ENCODE results near the gene SLC17A7.

The SLC17A7 gene

DNA sequence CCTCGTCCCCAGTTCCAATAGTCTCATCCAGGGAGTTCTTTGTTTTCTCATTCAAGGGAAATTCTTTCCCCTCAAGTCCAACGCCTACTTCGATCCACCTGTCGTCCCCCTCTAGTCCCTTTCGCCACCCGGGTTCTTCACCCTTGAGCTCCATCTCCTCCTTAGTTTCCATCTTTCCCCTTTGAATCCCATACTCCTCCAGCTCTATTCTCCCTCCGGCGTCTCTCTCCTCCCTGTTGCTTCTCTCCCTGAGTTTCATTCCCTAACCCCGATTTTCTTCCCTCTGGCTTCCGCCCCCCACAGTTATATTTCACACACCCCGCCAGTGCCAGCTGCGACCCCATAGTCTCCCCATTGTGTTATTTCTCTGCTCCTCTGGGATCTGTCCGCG, 628 bp upstream of the SLC17A7 start:
- DNase-seq (ENCODE audit: low spot score), result no peak
- no peak for TF ChIP-seq CTCF (IDR thresholded peaks at IDR 0.05; ENCODE audit: borderline replicate concordance, control extremely low read depth, extremely low read depth, insufficient read depth, missing control alignments)
- in situ Hi-C loops (cut with MboI; ENCODE audit: low sequenced_read_pairs, unreplicated experiment), result loop anchor here (25.0 kb wide), 1 partner anchor 180 kb away; no protein-coding TSS in a partner anchor

DNA sequence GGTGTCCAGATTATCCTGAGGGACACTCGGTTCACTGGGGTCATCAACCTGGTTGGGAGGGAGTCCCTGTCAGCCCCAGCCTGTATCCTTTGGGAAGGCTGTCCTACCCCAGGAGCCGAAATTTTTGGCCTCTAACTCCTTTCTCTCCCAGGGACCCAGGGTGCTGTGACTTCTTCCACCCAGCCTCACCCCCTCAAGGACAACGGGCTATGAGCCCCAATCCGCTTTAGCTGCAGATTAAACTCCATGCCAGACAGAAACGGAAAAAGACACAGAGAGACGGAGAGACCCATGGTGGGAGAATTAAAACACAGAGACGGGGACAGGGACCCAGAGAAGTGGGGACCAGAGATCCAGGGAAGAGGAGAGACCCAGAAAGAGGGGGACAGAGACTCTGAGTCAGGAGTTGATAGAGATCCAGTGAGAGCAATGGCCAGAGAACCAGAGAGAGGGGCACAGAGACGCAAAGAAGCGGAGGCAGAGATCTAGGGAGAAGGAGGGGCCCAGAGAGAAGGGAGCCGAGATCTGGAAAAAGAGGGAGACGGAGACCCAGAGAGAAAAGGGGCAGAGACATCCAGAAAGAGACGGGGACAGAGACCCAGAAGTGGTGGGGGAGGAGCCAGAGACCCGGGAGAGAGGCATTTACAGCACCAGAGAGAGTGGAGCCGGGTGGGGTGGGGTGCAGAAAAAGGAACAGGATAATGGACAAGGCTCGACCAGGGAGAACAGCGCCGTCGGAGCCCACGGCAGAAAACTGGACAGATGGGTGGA, 703 bp downstream of the SLC17A7 start:
- in situ Hi-C loops (cut with MboI; ENCODE audit: low sequenced_read_pairs, unreplicated experiment), result loop anchor here (25.0 kb wide), 1 partner anchor 178 kb away; no protein-coding TSS in a partner anchor
- no peak for DNase-seq (ENCODE audit: low spot score)
- no peak for TF ChIP-seq CTCF (IDR thresholded peaks at IDR 0.05; ENCODE audit: borderline replicate concordance, control extremely low read depth, extremely low read depth, insufficient read depth, missing control alignments)

- DNase-seq (ENCODE audit: low spot score), result no peak
- in situ Hi-C loops (cut with MboI; ENCODE audit: low sequenced_read_pairs, unreplicated experiment), result loop anchor here (25.0 kb wide), 1 partner anchor 178 kb away; no protein-coding TSS in a partner anchor
- no peak for TF ChIP-seq CTCF (IDR thresholded peaks at IDR 0.05; ENCODE audit: borderline replicate concordance, control extremely low read depth, extremely low read depth, insufficient read depth, missing control alignments)
Observed at GRCh38 chr19:49439836-49440235, 1.5 kb downstream of the SLC17A7 start.

GRCh38 chr19:49438261-49438660, 3.1 kb downstream of the SLC17A7 start:
- no peak for TF ChIP-seq CTCF (IDR thresholded peaks at IDR 0.05; ENCODE audit: borderline replicate concordance, control extremely low read depth, extremely low read depth, insufficient read depth, missing control alignments)
- DNase-seq (ENCODE audit: low spot score), result no peak
- in situ Hi-C loops (cut with MboI; ENCODE audit: low sequenced_read_pairs, unreplicated experiment), result loop anchor here (25.0 kb wide), 1 partner anchor 176 kb away; no protein-coding TSS in a partner anchor

DNA sequence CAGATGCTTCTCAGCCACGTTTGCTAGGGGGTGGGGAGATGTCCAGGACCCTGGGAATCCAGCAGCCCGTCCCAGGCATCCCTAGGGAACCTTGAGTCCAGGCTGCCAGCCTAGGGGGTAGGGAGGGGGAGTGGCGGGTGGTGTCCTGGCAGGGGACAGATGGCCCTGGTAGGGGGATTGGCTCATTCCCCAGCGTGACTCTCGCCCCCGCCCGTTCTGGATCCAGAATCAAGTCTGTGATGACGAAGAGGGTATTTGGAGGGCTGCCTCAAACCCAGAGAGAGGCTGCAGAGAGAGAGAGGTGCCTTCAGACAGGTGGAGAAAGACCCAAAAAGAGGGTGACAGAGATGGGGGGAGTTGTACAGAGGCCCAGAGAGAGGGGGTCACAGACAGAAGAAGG, 4.1 kb downstream of the SLC17A7 start:
- DNase-seq (ENCODE audit: low spot score), result no peak
- TF ChIP-seq CTCF (IDR thresholded peaks at IDR 0.05; ENCODE audit: borderline replicate concordance, control extremely low read depth, extremely low read depth, insufficient read depth, missing control alignments), result no peak
- in situ Hi-C loops (cut with MboI; ENCODE audit: low sequenced_read_pairs, unreplicated experiment), result loop anchor here (25.0 kb wide), 1 partner anchor 175 kb away; no protein-coding TSS in a partner anchor

GRCh38 chr19:49436381-49437017, 4.8 kb downstream of the SLC17A7 start:
- peak; percentile 68 for DNase-seq (ENCODE audit: low spot score)
- in situ Hi-C loops (cut with MboI; ENCODE audit: low sequenced_read_pairs, unreplicated experiment), result loop anchor here (25.0 kb wide), 1 partner anchor 174 kb away; no protein-coding TSS in a partner anchor
- TF ChIP-seq CTCF (IDR thresholded peaks at IDR 0.05; ENCODE audit: borderline replicate concordance, control extremely low read depth, extremely low read depth, insufficient read depth, missing control alignments), result no peak

Data from GM13976 (cell line).